Bronchial epithelial cell (primary cell): ENCODE data around the gene PDIK1L. TPM values are rescaled to one million over a fixed set of nuclear protein-coding genes. Genes with fewer than 3 reads are reported as not detected.

Source experiments
- DNase-seq: peaks from one replicate; pipeline ENCODE4 v3.0.0-alpha.2; 2010; ENCODE audit warnings: low read depth
- FAIRE-seq: peaks from 2 replicates; lab custom pipeline; 2011; peaks lifted over from hg19 to GRCh38; lab: Jason Lieb, UNC
- H3K27me3 ChIP-seq: 2 replicates; pipeline ENCODE4 v1.5.1; 2011; ENCODE audit warnings: low read length; ENCODE audit not compliant: control insufficient read depth, insufficient read depth
- H3K36me3 ChIP-seq: 2 replicates; pipeline ENCODE4 v1.5.1; 2011; ENCODE audit warnings: low read length; ENCODE audit not compliant: control insufficient read depth, insufficient read depth
- H3K4me3 ChIP-seq: 2 replicates; pipeline ENCODE4 v1.5.1; 2011; ENCODE audit warnings: mild to moderate bottlenecking, low read depth, low read length, control low read depth
- CTCF ChIP-seq: IDR thresholded peaks from 2 replicates; pipeline ENCODE4 v1.5.1; 2011; ENCODE audit warnings: mild to moderate bottlenecking, moderate library complexity, low read length, control low read depth, inconsistent platforms; ENCODE audit not compliant: insufficient read depth, severe bottlenecking
- total RNA-seq: library from RNA; depleted of rRNA; stranded (reverse); fragments of >200 nt; gene quantifications from 2 replicates; pipeline ENCODE4 v1.2.1, GENCODE V29; 2014

PDIK1L gene
- total RNA-seq, 1 donor from 2014 or later: 8.7 TPM

- no peaks in the 10 kb centered on the region for H3K27me3 ChIP-seq
- H3K4me3 ChIP-seq: no peak overlapping the region
- no peaks in the 10 kb centered on the region for H3K36me3 ChIP-seq
- no peak for FAIRE-seq
- DNase-seq: peak; percentile 70
- no peak for TF ChIP-seq CTCF
Measured at GRCh38 chr1:26127235-26128163, 15.9 kb downstream of the PDIK1L start.

DNA sequence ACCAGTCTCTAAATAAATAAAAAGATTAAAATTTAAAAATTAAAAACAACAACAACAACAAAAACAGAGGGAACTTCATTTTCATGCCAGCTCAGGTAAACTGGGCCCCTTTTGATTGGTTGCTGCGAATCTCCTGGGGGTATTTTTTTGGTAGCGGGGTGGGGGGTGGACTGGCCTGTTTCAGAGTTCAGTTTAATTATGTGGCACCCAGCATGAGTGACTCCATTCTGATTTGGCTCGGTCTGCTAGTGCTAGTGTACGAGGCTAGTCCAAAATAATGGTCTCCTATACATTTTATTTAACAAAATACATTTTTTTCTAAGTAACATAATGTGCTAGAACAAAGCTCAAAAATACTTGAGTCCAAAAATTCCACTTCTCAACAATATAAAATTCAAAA is 18.2 kb downstream of the PDIK1L start:
- DNase-seq: no peak
- Histone ChIP-seq H3K4me3 (no peak overlapping the region), H3K36me3 (no peaks in the 10 kb centered on the region), H3K27me3 (no peaks in the 10 kb centered on the region)
- TF ChIP-seq CTCF: no peak
- FAIRE-seq: no peak

- Histone ChIP-seq H3K4me3 (no peak overlapping the region), H3K27me3 (no peaks in the 10 kb centered on the region), H3K36me3 (no peaks in the 10 kb centered on the region)
- TF ChIP-seq CTCF: no peak
- no peak for FAIRE-seq
- no peak for DNase-seq
Measured at GRCh38 chr1:26130695-26131094, 19.1 kb downstream of the PDIK1L start.

DNA sequence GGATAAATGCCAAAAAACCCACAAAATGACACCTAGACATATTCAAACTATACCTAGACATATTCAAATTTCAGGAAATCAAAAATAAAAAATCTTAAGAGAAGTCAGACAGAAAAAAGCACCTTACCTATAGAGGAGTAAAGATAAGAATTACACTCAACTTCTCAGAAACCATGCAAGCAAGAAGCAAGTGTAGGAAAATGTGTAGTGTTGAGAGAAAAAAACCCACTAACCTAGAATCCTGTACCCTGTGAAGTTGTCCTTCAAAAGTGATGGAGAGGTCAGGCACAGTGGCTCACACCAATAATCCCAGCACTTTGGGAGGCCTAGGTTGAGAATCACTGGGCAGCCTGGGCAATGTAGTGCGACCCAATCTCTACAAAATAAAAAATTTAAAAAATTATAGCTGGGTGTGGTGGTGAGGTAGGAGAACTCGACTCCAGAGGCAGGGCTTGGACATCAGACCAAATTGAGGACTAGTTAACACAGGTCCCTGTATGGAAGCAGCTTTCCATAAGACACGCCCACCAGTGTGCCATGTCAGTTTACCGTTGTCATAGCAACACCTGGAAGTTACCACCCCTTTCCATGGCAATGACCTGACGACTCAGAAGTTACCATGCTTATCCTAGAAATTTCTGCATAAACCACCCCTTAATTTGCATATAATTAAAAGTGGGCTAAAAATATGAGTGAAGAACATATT is 20.7 kb downstream of the PDIK1L start:
- TF ChIP-seq CTCF: no peak
- Histone ChIP-seq H3K4me3 (no peak overlapping the region), H3K27me3 (no peaks in the 10 kb centered on the region), H3K36me3 (no peaks in the 10 kb centered on the region)
- no peak for FAIRE-seq
- peak; percentile 32 for DNase-seq

- no peak for FAIRE-seq
- no peak for TF ChIP-seq CTCF
- no peaks in the 10 kb centered on the region for H3K27me3 ChIP-seq
- H3K4me3 ChIP-seq: no peak overlapping the region
- no peak for DNase-seq
- H3K36me3 ChIP-seq: no peaks in the 10 kb centered on the region
Measured at GRCh38 chr1:26132834-26133167, 21.2 kb downstream of the PDIK1L start.
